Measurements from ENCODE around the gene FARP1.
"Not testable (repeated sequence)": the region's sequence is repeated elsewhere in the genome, so short reads cannot be mapped to it uniquely, and the experiment has no call there.

The FARP1 gene

DNA sequence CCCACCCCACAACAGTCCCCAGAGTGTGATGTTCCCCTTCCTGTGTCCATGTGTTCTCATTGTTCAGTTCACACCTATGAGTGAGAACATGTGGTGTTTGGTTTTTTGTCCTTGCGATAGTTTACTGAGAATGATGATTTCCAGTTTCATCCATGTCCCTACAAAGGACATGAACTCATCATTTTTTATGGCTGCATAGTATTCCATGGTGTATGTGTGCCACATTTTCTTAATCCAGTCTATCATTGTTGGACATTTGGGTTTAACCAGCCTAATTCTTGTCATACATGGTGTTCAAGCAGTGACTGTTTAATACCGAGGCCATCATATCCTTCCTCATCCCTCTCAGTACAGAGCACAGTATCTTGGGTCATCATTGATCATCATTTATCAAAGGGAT is 226.6 kb downstream of the FARP1 start:
- not testable (repeated sequence) for ATAC-seq, H3K4me1 Mint-ChIP-seq, H3K4me3 Mint-ChIP-seq, H3K36me3 Mint-ChIP-seq, H3K27ac Mint-ChIP-seq, H3K9me3 Mint-ChIP-seq
- peaks cover 22% of the 10 kb centered on the region for H3K27me3 Mint-ChIP-seq

DNA sequence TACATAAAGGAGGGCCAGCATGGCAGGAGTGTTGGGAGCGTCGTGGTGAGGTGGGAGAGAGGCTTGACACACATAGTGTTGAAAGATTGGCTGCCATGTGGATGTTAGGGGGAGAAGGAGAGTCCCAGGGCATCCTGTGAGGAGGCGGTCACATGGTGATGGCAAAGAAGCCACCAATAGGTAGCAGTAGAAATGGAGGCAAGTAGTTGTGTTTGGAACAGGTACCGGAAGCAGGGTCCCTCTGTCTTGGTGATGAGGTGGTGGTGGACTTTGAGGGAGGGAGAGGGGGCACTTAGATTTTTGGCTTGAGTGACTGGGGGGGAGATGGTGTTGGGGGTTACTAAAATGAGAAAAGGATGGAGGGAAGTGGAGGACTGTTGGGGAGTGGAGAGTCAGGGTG is 227.4 kb downstream of the FARP1 start:
- peaks cover 22% of the 10 kb centered on the region for H3K27me3 Mint-ChIP-seq
- no peak for ATAC-seq

DNA sequence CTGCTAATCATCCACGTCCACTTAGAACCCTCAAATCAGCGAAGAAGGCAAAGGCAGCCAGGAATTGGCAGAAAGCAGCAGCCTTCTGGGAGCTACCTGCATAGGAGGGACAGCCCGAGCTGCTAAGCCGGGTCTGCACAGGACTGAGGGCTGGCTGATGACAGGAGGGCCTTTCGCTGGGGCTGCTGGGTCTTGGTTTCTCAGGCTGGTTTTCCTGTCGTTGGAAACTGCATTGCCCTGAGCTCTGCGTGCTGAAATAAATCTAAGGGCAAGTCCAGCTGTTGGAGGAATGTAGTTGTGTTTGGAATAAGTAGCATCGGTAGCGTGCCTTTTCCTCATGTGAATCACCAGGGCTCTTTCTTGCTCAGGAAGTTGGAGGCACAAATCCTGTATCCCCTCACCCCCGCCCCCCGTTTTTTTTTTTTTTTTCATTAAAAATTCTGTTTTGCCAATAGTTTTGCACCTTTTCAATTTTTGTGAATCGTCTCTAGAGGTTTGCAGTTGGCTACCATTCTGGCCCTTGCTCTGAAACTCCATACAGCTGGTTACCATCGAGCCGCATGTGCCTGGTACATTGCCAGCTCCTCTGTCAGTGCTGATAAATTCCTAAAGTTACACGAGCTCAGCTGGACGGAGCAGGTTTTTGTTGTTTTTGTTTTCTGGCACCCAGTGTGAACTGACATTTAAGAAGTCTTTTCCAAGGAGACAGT is 228.1 kb downstream of the FARP1 start:
- no peak overlapping the region for H3K27ac Mint-ChIP-seq
- peaks cover 4% of the 10 kb centered on the region for H3K36me3 Mint-ChIP-seq
- ATAC-seq, result no peak
- no peaks in the 10 kb centered on the region for H3K4me1 Mint-ChIP-seq
- H3K9me3 Mint-ChIP-seq, result peaks cover 3% of the 10 kb centered on the region
- peaks cover 22% of the 10 kb centered on the region for H3K27me3 Mint-ChIP-seq
- no peak overlapping the region for H3K4me3 Mint-ChIP-seq

More for the DNA sequence above, 227.4 kb downstream of the FARP1 start:
- Mint-ChIP-seq H3K4me3 (no peak overlapping the region), H3K9me3 (peaks cover 3% of the 10 kb centered on the region), H3K36me3 (peaks cover 4% of the 10 kb centered on the region), H3K4me1 (no peaks in the 10 kb centered on the region), H3K27ac (no peak overlapping the region)

DNA sequence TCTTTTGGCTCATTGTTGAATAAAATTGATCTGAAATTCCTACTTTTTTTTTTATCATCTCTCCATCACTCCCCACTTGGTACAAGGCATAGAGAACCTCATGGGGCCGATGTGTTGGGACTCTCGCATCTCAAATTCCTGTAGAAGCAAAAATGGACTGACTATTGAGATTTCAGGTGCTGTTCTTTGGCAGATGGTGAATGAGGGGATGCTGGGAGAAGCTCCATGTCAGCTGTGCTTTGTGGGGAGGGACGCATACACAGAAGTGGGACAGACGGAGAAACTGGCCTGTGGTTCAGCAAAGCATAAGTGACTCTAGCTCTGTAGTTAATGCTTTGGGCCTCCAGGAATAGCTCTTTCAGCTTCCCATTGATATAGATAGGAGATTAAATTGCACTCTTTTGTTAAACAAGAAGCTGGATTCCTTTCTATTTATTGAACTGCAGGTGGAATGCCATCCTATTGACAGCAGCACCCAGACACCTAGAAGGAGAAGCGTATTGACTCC is 228.7 kb downstream of the FARP1 start:
- no peaks in the 10 kb centered on the region for H3K4me1 Mint-ChIP-seq
- ATAC-seq, result no peak
- no peak overlapping the region for H3K4me3 Mint-ChIP-seq
- peaks cover 22% of the 10 kb centered on the region for H3K27me3 Mint-ChIP-seq
- H3K36me3 Mint-ChIP-seq, result peaks cover 4% of the 10 kb centered on the region
- H3K27ac Mint-ChIP-seq, result no peak overlapping the region
- peaks cover 8% of the 10 kb centered on the region for H3K9me3 Mint-ChIP-seq

DNA sequence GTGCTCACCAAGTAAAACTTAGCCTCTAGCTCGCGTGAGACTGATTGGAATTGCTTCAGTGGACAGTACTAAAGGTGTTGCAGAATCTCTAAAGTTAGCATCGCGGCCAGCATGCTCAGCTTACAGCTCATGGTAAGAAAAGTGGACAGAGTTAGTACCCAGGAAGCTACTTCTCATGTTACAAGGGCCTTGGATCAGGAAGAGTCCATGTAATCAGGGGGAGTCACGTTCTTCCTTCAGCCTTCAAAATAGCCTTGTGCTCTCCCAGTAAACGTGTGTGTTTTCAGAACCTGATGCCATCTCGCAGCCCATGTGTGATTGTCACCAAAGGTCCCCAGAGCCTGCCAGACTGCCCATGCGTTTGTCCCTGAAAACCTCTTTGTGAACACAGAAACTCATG is 230.0 kb downstream of the FARP1 start:
- peaks cover 4% of the 10 kb centered on the region for H3K36me3 Mint-ChIP-seq
- no peak overlapping the region for H3K27ac Mint-ChIP-seq
- peaks cover 8% of the 10 kb centered on the region for H3K9me3 Mint-ChIP-seq
- no peak overlapping the region for H3K4me3 Mint-ChIP-seq
- H3K27me3 Mint-ChIP-seq, result peaks cover 22% of the 10 kb centered on the region
- no peaks in the 10 kb centered on the region for H3K4me1 Mint-ChIP-seq
- no peak for ATAC-seq

DNA sequence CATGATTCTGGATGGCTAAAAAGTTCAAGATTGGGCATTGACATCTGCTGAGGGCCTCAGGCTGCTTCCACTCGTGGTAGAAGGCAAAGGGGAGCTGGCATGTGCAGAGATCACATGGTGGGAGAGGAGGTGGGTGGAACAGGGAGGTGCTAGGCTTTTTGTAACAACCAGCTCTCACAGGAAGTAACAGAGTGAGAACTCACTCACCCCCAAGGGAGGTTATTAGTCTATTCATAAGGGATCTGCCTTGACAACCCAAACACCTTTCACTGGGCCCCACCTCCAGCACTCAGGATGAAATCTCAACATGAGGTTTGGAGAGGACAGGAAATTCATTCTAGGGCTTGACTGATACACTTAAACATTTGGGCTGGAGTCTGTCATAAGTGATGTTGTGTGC is 231.9 kb downstream of the FARP1 start:
- H3K27me3 Mint-ChIP-seq, result peaks cover 18% of the 10 kb centered on the region
- no peaks in the 10 kb centered on the region for H3K4me1 Mint-ChIP-seq
- H3K27ac Mint-ChIP-seq, result no peak overlapping the region
- no peak for ATAC-seq
- peaks cover 8% of the 10 kb centered on the region for H3K9me3 Mint-ChIP-seq
- H3K4me3 Mint-ChIP-seq, result no peak overlapping the region
- H3K36me3 Mint-ChIP-seq, result no peaks in the 10 kb centered on the region

DNA sequence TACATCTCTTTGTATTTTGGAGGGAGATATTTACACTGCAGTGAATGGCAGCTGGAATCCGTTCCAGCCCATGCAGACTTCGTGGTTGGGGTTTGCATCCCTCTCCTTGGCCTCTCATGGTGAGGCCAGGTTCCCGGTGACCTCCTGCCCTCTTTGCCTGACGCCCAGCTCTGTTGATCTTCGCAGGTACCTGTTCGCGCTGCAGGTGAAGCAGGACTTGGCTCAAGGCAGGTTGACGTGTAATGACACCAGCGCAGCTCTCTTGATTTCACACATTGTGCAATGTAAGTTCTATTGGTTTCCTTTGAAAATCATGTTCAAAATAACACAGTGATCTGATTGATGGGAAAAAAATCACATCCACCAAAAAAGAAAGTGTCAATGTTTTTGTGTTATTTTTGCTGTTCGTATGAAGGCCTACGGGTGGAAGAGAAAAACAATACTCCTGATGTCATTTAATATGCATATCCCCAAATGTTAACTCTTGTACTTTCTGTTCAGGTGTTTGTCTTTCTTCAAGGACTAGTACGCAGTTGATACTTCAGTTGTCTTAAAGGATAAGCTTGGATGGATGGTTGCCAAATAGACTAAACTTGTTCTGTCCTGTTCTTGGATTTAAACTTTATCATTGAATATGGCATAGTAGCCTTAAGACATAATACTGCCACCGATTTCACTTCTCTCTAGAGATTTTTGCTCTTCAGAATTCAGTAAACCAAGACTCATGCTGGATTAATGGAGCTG is 234.9 kb downstream of the FARP1 start:
- no peaks in the 10 kb centered on the region for H3K36me3 Mint-ChIP-seq
- peaks cover 11% of the 10 kb centered on the region for H3K27me3 Mint-ChIP-seq
- no peak overlapping the region for H3K4me3 Mint-ChIP-seq
- ATAC-seq, result no peak
- H3K4me1 Mint-ChIP-seq, result no peaks in the 10 kb centered on the region
- peaks cover 8% of the 10 kb centered on the region for H3K9me3 Mint-ChIP-seq
- no peak overlapping the region for H3K27ac Mint-ChIP-seq

DNA sequence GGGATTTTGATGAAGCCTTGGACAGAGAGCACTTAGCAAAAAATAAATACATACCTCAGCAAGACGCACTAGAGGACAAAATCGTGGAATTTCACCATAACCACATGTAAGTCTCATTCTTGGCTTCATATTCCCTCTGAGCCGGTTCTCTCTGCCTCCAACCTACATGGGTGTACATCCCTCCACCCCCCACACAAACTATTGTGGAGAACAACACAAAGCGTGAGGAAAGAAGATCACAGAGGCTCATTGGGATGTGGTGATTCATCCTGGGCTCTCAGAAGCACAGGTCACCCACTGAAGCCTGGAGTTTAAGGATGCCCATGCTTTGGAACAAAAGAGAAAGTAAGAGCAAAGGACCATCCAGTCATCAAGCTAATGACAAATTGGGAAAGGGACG is 241.8 kb downstream of the FARP1 start:
- H3K4me3 Mint-ChIP-seq, result no peak overlapping the region
- no peak overlapping the region for H3K27ac Mint-ChIP-seq
- ATAC-seq, result no peak
- H3K27me3 Mint-ChIP-seq, result peaks cover 29% of the 10 kb centered on the region
- no peaks in the 10 kb centered on the region for H3K36me3 Mint-ChIP-seq
- peaks cover 9% of the 10 kb centered on the region for H3K4me1 Mint-ChIP-seq
- H3K9me3 Mint-ChIP-seq, result no peaks in the 10 kb centered on the region

DNA sequence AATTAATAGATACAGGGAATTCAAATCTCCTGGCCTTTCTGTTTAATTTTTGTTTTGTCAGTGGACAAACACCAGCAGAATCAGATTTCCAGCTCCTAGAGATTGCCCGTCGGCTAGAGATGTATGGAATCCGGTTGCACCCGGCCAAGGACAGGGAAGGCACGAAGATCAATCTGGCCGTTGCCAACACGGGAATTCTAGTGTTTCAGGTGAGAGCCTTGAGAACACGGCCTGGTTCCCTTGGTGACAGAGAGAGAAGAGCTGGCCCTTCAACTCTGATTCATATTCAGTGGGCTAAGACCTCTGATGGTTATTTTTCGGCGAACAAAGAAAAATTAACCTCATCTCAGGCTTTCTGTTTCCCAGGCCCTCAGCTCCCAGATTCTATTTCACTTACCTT is 242.7 kb downstream of the FARP1 start:
- H3K27me3 Mint-ChIP-seq, result peaks cover 29% of the 10 kb centered on the region
- ATAC-seq, result no peak
- no peak overlapping the region for H3K27ac Mint-ChIP-seq
- peaks cover 9% of the 10 kb centered on the region for H3K4me1 Mint-ChIP-seq
- H3K36me3 Mint-ChIP-seq, result no peaks in the 10 kb centered on the region
- H3K9me3 Mint-ChIP-seq, result no peaks in the 10 kb centered on the region
- H3K4me3 Mint-ChIP-seq, result no peak overlapping the region

DNA sequence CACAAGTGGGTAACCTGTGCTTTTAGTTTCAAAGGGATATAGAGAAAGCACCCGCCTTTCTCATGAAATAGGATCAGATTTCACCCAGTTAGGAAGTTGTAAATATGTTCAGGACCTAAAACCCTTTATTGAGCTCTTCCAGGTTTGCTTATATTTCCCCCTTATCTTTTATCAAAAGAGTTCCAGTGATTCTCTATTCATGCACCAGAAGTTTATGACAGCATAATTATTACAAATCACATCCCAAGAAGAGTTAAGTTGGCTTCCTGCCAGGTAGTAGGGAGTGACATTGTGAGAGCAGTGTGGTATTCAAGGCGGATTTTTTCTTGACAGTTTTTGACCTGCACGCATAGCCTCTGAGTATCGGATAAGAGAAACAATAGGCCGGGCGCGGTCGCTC is 243.7 kb downstream of the FARP1 start:
- H3K4me3 Mint-ChIP-seq, result no peak overlapping the region
- H3K27ac Mint-ChIP-seq, result no peak overlapping the region
- H3K36me3 Mint-ChIP-seq, result no peaks in the 10 kb centered on the region
- peaks cover 9% of the 10 kb centered on the region for H3K4me1 Mint-ChIP-seq
- H3K27me3 Mint-ChIP-seq, result peaks cover 22% of the 10 kb centered on the region
- no peak for ATAC-seq
- no peaks in the 10 kb centered on the region for H3K9me3 Mint-ChIP-seq

DNA sequence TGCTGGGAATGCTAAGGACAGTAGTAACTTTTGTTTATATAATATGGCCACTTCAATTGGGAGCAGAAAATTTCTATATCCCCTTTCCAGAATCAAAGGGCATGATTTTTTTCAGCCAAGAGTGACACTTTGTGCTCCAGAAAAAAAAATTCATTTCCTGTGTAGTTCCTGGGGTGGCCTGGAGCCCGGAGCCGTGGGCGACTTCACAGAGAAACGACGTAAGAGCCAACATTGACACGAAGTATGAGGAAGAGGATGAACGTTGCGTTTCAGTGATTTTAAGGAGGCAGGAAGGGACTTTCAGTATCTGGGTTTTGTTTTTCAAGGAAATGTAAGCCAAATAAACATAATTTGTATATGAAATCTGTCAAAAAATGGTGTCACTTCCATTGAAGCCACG is 246.4 kb downstream of the FARP1 start:
- H3K9me3 Mint-ChIP-seq, result no peaks in the 10 kb centered on the region
- no peak overlapping the region for H3K27ac Mint-ChIP-seq
- H3K27me3 Mint-ChIP-seq, result peaks cover 18% of the 10 kb centered on the region
- no peak for ATAC-seq
- H3K4me1 Mint-ChIP-seq, result peaks cover 7% of the 10 kb centered on the region
- H3K4me3 Mint-ChIP-seq, result no peak overlapping the region
- H3K36me3 Mint-ChIP-seq, result no peaks in the 10 kb centered on the region

DNA sequence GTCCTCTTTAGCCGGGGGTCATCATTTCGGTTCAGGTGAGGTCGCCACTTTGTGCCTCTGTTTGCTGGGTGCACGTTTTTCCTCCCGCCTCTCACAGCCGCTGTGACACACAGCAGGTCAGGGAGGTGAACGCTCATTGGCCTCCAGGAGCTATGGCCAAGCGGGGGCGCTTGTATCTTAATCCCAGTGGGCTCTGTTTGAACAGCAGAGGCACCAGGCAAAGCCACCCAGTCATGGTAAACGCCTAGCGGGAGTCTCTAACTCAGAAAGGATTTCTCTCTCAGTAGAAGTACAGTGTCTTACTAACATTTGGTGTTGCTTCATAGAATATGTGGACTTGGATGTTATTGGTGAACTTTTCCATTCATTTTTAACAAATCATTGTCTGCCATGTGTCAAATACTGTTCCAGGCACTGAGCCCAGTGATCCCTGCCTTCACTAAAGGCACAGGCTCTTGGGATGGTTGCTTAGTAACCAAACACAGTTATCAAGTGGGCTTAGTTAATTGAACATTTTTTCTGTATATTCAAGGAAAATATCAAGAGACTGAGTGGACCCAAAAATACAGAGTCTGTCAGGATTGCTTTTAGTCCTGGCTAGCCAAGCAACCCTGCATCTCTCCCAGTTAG is 247.3 kb downstream of the FARP1 start:
- ATAC-seq, result no peak

DNA sequence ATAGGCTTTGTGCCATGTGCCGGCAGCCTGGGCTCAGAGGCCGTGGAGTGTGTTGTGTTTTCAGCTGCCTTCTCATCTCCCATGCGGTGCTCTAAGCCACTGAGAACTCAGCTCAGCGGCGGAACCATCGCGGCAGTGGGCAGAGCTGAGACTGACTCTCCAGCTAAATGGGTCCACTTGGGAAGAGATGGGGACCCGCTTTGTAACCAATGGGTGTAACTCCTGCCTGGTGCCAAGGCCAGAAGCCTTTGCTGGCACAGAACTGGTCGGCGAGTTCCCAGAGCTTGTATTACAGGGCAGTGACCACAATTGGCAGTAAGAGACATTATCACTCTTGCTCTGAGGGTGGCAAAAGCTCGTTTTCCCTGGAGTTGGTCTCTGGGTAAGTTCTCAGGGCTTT is 251.0 kb downstream of the FARP1 start:
- no peak for ATAC-seq

More for the DNA sequence above, 247.3 kb downstream of the FARP1 start:
- Mint-ChIP-seq H3K4me1 (no peaks in the 10 kb centered on the region), H3K27ac (no peak overlapping the region), H3K4me3 (no peak overlapping the region), H3K27me3 (peaks cover 13% of the 10 kb centered on the region), H3K9me3 (no peaks in the 10 kb centered on the region), H3K36me3 (no peaks in the 10 kb centered on the region)

DNA sequence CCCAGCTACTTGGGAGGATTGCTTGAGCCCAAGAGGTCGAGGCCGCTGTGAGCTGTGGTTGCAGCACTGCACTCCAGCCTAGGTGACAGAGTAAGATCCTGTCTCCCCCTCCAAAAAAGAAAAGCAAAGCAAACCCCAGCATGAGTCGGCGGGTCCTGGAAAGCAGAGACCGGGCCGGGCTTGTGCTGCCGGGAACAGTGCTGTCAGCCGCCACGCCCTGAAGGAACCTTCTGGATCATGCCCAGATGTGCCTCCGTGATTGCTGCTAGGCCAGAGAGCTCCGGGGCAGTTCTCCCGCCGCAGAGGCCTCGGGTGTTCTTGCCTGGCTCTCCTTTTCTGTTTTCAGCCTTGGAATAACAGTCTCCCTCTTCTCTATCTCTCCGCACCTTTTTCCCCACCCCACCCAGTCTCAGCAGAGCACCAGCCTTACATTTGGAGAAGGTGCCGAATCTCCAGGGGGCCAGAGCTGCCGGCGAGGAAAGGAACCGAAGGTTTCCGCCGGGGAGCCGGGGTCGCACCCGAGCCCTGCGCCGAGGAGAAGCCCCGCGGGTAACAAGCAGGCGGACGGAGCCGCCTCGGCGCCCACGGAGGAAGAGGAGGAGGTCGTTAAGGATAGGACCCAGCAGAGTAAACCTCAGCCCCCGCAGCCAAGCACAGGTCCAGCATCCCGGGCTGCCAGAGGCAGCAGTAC is 252.1 kb downstream of the FARP1 start:
- Mint-ChIP-seq H3K9me3 (no peaks in the 10 kb centered on the region), H3K36me3 (no peaks in the 10 kb centered on the region), H3K4me3 (no peak overlapping the region), H3K4me1 (no peaks in the 10 kb centered on the region), H3K27ac (no peak overlapping the region), H3K27me3 (peaks cover 10% of the 10 kb centered on the region)
- ATAC-seq, result no peak

More for the DNA sequence above, 251.0 kb downstream of the FARP1 start:
- Mint-ChIP-seq H3K4me1 (no peaks in the 10 kb centered on the region), H3K27me3 (peaks cover 19% of the 10 kb centered on the region), H3K4me3 (no peak overlapping the region), H3K9me3 (no peaks in the 10 kb centered on the region), H3K36me3 (no peaks in the 10 kb centered on the region), H3K27ac (no peak overlapping the region)

DNA sequence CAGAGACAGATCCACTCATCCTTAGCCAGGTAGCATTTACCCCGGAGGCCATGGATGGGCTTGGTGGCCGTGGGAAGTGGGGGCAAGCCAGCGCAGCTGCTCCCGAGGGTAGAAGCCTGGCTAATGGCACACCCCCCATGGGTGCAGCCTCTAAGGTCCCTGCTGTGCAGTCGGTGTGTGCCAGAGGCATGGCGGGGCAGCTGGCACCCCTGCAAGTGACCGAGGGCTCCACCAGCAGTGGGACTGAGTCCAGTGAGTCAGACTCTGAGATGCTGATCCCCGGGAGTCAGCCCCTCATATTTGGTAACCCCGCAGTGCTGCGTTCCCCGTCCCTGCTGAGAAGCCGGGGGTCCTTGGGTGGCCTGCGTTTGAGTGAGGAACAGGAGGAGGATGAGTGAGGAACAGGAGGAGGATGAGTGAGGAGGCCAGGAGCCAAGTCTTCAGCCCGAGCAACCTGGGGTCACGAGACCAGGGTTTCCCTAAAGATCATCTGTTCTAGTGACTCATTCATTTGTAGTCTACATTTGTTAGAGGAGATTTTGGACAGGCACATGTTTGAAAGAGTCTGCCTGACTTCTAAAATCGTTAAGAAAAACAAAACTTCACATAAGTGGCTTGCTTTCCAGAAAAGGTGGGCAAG is 253.3 kb downstream of the FARP1 start:
- Mint-ChIP-seq H3K4me3 (no peak overlapping the region), H3K4me1 (no peaks in the 10 kb centered on the region), H3K27me3 (peaks cover 10% of the 10 kb centered on the region), H3K9me3 (no peaks in the 10 kb centered on the region), H3K27ac (no peak overlapping the region), H3K36me3 (no peaks in the 10 kb centered on the region)
- no peak for ATAC-seq

Data from stimulated activated memory B cell treated with anti-CD40 and anti-IgM and Interleukin-4, amounts not matched to agents 10 μg/mL and 1 μg/mL and 100 μg/mL, for 72 hours (primary cell).